A549 (cell line): ENCODE results near the gene S100A4.

Experiments used
- BCL3 ChIP-seq: fragments of >200 bp; sonication (Bioruptor Twin); formaldehyde crosslinking; IDR thresholded peaks from 3 replicates; pipeline ENCODE4 v1.6.1; 2016
- CEBPB ChIP-seq, 2 experiments: fragments of >200 bp in 1 of 2; sonication (Bioruptor Twin) in 1 of 2; formaldehyde crosslinking in 1 of 2; IDR thresholded peaks; 2 replicates each; pipeline ENCODE4 v1.6.1; 2012 to 2016
- CHD2 ChIP-seq: fragments of 150-350 bp; IDR thresholded peaks from 2 replicates; pipeline ENCODE4 v1.6.1; 2014; ENCODE audit warnings: low read length; ENCODE audit not compliant: partially characterized antibody
- CTCF ChIP-seq: fragments of >200 bp; sonication (Bioruptor Twin); formaldehyde crosslinking; IDR thresholded peaks from 3 replicates; pipeline ENCODE4 v1.5.1; 2016
- EP300 ChIP-seq, 2 experiments: fragments of >200 bp; sonication (Bioruptor Twin); formaldehyde crosslinking; IDR thresholded peaks; 2 replicates in 1 of 2; 3 replicates in 1 of 2; pipeline ENCODE4 v1.6.1; 2016 to 2017
- ESRRA ChIP-seq: fragments of 150-350 bp; IDR thresholded peaks from 2 replicates; pipeline ENCODE4 v1.6.1; 2014; ENCODE audit warnings: mild to moderate bottlenecking, low read length, borderline replicate concordance
- JUNB ChIP-seq: fragments of >200 bp; sonication (Bioruptor Twin); formaldehyde crosslinking; IDR thresholded peaks from 2 replicates; pipeline ENCODE4 v1.6.1; 2016
- MAFK ChIP-seq: fragments of 450-650 bp; IDR thresholded peaks from 2 replicates; pipeline ENCODE4 v1.6.1; 2014; ENCODE audit not compliant: partially characterized antibody
- MAX ChIP-seq: IDR thresholded peaks from 2 replicates; pipeline ENCODE4 v1.6.1; 2012
- POLR2A ChIP-seq: IDR thresholded peaks from 2 replicates; pipeline ENCODE4 v1.6.1; 2012; ENCODE audit warnings: mild to moderate bottlenecking, low read length
- RAD21 ChIP-seq, 2 experiments: fragments of >200 bp in 1 of 2; sonication (Bioruptor Twin) in 1 of 2; formaldehyde crosslinking in 1 of 2; IDR thresholded peaks in 1 of 2; conservative IDR thresholded peaks in 1 of 2; 2 replicates in 1 of 2; 3 replicates in 1 of 2; pipeline ENCODE4 v1.6.1; 2012 to 2018; ENCODE audit warnings: inconsistent platforms in 1 of 2
- RCOR1 ChIP-seq: fragments of 150-350 bp; IDR thresholded peaks from 2 replicates; pipeline ENCODE4 v1.6.1; 2014; ENCODE audit warnings: antibody characterized with exemption, low read length, low read depth

GRCh38 chr1:153526132-153526543 is 19.5 kb downstream of the S100A4 start:
- TF ChIP-seq CTCF (no peak), POLR2A (no peak), EP300 (IDR thresholded peaks at IDR 0.05) (no peak), CEBPB (IDR thresholded peaks at IDR 0.05) (no peak), MAX (no peak), JUNB (no peak), ESRRA (no peak), RAD21 (conservative IDR thresholded peaks at IDR 0.05 in 1 of 2, IDR thresholded peaks at IDR 0.05 in 1 of 2) (no peak), RCOR1 (no peak), BCL3 (no peak), MAFK (no peak), CHD2 (no peak)
